Epithelial cell of esophagus (primary cell): Measurements from ENCODE around the gene PUM1.

Experiments used
- DNase-seq: peaks from one replicate; pipeline ENCODE4 v3.0.0; 2010; ENCODE audit warnings: low read depth
- H3K4me3 ChIP-seq: 2 replicates; pipeline ENCODE4 v1.5.1; 2011; ENCODE audit warnings: mild to moderate bottlenecking, low read length, control low read depth
- TF ChIP-seq, protein P1 (sequence below): IDR thresholded peaks from 2 replicates; pipeline ENCODE4 v1.5.1; 2011; ENCODE audit warnings: low read depth, mild to moderate bottlenecking, low read length, control low read depth, inconsistent platforms; ENCODE audit not compliant: insufficient read depth; ENCODE audit errors: missing control alignments

PUM1 gene

DNA sequence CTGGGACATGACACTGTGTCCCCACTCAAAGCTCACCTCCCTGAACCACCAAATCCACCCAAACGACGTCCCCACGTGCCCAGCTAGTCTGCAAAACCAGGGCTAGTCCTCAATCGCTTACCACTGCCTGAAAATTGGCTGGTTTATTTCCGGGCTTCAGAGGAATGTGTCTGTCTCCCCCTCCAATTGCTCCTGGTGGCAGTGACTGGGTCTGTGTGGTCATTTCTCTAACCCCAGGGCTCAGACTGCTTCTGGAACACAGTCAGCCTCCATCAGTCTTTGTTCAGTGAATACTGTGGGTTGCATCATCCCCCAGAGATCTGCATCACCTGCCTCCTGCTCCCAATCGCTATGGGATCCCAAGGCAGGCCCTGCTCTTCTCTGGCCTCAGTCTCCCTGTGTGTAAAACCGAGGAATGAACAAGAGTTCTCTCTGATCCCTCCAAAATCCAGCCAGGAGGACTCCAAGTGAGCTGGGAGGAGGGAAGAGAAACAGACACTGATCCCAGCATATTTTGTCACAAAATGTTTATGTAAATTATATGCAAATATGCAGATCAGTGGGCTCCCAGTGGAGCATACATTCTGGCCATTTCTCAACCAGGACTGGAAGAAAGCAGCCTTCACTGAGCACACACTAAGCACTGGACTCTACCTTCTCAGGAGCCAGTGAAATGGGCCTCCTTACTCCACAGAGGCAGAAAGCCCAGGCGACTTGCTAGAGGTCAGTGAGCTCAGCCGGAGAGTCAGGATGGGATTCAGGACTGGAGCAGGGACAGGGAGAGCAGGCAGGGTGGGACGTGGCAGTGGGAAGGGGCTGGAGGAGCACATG is 177.8 kb downstream of the PUM1 start:
- TF ChIP-seq, protein P1, sequence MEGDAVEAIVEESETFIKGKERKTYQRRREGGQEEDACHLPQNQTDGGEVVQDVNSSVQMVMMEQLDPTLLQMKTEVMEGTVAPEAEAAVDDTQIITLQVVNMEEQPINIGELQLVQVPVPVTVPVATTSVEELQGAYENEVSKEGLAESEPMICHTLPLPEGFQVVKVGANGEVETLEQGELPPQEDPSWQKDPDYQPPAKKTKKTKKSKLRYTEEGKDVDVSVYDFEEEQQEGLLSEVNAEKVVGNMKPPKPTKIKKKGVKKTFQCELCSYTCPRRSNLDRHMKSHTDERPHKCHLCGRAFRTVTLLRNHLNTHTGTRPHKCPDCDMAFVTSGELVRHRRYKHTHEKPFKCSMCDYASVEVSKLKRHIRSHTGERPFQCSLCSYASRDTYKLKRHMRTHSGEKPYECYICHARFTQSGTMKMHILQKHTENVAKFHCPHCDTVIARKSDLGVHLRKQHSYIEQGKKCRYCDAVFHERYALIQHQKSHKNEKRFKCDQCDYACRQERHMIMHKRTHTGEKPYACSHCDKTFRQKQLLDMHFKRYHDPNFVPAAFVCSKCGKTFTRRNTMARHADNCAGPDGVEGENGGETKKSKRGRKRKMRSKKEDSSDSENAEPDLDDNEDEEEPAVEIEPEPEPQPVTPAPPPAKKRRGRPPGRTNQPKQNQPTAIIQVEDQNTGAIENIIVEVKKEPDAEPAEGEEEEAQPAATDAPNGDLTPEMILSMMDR, result no peak
- no peak overlapping the region for H3K4me3 ChIP-seq
- DNase-seq, result peak; percentile 20

DNA sequence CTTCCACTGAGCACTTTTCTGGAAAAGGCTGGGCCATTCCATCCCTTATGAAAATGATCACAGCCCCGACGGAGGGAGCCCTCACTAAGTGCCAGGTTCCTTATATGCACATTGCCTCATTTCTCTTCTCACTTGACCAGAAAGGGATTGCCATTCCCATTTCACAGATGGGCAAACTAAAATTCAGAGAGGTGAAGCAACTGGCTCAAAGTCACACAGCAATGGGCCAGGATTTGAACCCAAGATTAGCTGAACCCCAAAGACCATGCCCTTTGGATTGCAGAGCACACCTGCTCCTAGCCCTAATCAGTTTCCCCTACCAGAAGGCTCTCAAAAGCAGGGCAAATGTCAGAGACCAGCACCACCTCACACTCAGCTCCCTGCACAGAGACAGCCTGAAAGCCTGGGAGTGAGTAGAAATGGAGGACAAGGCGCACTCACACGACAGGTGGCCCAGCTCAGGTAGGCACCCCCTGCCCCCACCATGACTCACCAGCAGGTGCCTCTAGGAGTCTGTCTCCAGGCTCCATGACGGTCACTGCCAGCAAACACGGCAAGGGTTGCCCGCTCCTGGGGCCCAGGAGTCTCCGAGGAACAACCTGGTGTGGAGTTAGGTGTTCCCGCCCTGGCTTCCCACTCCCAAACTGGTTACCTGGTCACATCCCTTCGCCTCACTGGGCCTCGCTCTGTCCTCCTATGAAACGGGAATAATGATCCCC is 178.6 kb downstream of the PUM1 start:
- no peak overlapping the region for H3K4me3 ChIP-seq
- TF ChIP-seq, protein P1, result no peak
- DNase-seq, result no peak

DNA sequence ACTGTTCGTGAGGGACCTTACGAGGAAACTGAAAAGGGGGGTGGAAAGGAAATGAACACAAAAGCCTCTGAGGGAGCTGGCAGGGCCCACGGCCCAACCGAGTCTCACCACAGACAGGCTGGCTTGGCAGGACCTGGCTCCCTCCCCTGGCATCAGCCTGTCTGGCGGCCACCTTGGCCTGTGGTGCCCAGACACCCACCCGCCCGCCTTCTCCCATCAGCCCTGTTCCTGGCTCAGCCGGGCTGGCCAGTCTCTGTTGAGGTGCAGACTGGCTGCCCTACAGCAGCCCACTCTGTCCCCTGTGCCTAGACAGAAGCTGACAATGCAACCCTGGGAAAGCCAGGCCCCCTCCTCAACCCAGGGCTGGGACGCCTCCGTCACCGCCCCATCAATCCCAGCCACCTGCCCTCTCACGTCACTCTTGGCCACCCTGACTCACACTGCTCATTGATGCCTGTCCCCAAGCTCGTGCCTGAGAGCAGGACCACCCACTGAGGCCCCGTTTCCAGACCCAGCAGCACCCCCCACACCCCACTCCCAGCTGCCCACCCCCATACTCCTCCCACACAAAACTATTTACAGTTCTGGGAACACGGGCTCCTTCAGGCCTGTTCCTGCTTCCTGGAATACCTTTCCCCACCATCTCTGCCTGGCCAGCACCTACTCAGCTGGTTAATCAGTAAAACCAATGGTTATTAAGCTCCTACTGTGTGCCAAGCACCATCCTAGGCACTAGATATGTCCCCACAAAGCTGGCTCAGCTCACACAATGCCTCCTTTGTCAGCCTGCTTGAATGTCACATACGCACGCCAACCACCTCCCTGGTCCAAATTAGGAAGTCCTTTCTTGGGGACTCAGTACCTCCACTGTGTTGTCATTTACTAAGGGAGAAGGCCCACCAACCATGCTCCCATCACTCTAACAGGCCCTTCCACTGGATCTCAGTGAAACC is 179.7 kb downstream of the PUM1 start:
- TF ChIP-seq, protein P1, result no peak
- no peak for DNase-seq
- no peak overlapping the region for H3K4me3 ChIP-seq

DNA sequence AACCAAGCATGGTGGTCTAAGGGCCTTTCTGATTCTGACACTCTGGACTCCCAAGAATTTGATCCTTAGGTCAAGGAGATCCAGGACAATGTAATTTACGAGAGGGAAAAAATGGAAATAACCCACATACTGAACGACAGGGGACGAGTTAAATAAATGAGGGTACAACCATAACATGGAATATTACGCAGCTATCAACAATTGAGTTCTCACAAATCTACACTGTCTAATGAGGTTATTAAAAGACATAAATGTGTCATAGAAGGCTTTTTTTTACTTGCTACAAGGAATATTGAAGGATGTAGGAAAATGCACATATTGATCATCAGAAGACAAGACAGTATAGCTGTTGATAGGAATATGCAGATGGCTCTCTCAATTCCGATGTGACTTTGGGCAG is 180.8 kb downstream of the PUM1 start:
- no peak overlapping the region for H3K4me3 ChIP-seq
- TF ChIP-seq, protein P1, result no peak
- DNase-seq, result no peak

DNA sequence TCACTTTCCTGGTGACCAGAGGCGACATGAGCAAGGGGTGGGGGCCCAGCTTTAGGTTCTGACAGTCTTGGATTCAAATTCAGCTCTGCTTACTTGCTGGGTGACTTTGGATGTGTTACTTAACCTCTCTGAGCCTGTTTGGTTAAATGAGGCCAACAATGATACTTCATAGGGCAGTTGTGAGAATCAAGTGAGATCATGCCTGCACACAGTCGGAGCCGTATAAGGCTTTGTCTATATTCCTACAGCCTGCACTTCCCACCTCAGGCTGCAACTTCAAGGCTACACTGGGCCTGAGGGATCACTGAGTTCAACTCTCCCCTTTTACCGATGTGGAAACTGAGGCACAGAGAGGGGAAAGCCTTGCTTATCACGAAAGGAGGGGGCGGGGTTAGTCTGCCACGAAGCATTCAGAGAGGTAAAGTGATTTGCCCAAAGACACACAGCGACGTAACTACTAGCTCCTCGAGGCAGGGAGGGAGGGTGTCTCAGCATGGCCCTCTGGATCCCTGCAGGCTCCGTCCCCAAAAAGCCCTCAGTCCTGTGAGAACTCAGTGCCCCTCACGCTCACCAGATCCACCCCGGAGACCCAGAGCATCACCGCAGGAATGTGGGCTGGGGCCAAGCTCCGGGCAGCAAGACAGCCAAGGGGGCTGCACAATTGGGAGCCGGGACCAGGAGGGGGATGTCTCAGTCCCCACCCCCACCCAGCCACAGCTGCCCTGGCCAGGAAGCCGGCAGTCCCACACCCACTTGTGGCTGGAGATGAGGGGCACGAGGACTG is 181.9 kb downstream of the PUM1 start:
- no peak overlapping the region for H3K4me3 ChIP-seq
- DNase-seq, result no peak
- TF ChIP-seq, protein P1, result no peak

DNA sequence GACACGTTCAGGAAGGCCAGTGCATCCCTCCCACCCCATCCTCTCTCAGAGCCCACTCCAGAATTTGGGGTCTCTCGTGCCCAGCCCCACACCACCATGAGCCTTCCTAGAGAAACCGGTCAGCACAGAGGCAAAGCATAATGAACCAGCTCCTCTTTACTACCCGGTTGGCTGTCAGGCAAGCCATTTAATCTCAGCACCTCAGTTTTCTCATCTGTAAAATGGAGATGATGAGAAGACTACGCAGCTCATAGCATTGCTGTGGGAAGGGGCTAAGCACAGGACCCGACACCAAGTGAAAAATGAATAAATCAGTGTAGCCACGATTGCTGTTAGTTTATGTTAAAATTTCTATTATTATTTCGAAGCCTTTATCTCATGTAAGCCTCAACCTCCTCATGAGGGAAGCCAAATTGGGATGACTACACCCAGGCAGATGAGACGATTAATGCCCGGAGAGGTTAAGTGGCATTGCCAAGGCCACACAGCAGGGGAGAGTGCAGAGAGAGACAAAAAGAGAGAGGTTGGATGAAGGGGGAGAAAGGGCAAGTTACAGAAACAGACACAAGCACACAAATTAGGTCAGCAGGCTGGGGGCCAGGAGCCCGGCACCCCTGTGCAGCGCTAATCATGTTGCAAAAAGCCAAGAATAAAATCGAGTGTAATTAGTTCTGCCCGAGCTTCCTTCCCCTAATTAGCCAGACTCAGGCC is 182.7 kb downstream of the PUM1 start:
- DNase-seq, result no peak
- no peak overlapping the region for H3K4me3 ChIP-seq
- TF ChIP-seq, protein P1, result no peak
